ENCODE data around the gene SQSTM1.

GRCh38 chr5:179772351-179772750 lies 48.4 kb upstream of the SQSTM1 start:
- TF ChIP-seq POLR2AphosphoS5 (IDR thresholded peaks at IDR 0.05; ENCODE audit: low read depth, low read length) (no peak), CTCF (IDR thresholded peaks at IDR 0.05) (no peak), REST (IDR thresholded peaks at IDR 0.05; ENCODE audit: insufficient read depth in 1 of 2, low read depth in 2 of 2, low read length in 1 of 2) (no peak)

Measured in Panc1 (cell line).